ENCODE measurements around the gene CACNA2D1.
"Not testable (repeated sequence)": the region's sequence is repeated elsewhere in the genome, so short reads cannot be mapped to it uniquely, and the experiment has no call there.

Gene CACNA2D1

GRCh38 chr7:82036146-82036886 lies 407.3 kb downstream of the CACNA2D1 start:
- DNase-seq, result no peak

GRCh38 chr7:82035456-82035855 lies 408.1 kb downstream of the CACNA2D1 start:
- DNase-seq, result no peak

- DNase-seq, result no peak
Observed at GRCh38 chr7:82032901-82033300, 410.7 kb downstream of the CACNA2D1 start.

- no peak for DNase-seq
Observed at GRCh38 chr7:82029236-82029913, 414.2 kb downstream of the CACNA2D1 start.

- no peak for DNase-seq
Observed at GRCh38 chr7:82028097-82028496, 415.5 kb downstream of the CACNA2D1 start.

GRCh38 chr7:82021713-82022112 lies 421.9 kb downstream of the CACNA2D1 start:
- DNase-seq, result no peak

DNA sequence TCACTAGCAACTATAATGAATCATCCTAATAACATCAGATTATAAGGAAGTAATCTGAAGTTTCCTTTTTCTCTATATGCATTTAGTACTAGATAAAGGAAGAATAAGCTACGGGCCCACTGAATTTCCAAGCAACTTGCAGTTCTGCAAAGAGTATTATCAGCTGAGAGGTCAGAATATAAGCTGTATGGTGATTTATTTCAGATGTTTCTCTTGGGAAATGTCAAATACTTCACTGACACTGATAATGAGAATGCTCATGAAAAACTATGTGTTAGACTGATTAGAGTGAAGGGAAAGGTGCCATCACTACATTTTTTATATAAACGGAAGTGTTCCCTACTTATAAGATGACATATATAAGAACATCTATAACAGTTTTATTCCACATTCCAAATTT lies 422.5 kb downstream of the CACNA2D1 start:
- no peak for DNase-seq

DNA sequence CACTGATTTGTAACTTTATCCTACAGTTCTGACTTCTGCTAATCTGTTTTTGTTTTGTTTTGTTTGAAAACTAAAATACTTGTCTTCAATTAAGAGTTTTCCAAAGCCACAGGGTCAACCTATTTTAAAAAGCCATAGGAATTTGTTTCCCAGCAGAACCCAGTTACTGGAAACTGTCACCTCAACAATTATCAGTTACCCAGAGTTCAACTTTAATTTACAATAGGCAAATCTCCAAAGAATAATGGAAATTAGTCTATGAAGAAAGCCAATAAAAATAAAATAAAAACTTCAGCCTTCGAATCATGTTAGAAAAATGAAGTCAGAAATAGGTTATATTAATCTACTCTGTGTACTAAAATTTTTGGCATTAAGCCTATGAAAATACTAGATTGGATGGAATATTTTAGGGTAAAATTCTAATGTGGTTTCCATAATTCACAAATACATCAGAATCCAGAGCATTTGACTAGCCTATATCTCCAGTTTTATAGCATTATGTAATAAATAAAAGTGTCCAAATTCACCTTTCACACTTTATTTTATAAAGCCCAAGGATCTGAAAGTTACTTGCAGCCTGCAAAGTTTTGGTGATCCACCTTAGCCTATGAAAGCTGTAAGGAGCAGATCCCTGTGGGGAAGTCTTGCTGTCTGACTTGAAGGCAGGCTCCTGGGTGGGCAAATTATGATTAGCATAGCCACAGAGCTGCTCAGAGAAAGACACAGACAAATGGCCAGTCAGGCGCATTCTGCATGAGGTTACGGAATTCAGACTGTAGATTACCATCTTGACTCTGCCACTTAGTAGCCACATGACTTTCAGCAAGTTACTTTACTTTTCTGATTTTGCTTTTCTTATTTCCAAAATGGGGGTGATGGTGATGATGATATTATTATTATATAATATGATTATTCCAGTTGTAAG lies 423.8 kb downstream of the CACNA2D1 start:
- DNase-seq, result no peak

- DNase-seq, result no peak
Observed at GRCh38 chr7:82018226-82018625, 425.4 kb downstream of the CACNA2D1 start.

- DNase-seq, result no peak
Observed at GRCh38 chr7:82017334-82017943, 426.1 kb downstream of the CACNA2D1 start.

- DNase-seq, result no peak
Observed at GRCh38 chr7:82015751-82016150, 427.8 kb downstream of the CACNA2D1 start.

GRCh38 chr7:82014574-82014973 lies 429.0 kb downstream of the CACNA2D1 start:
- DNase-seq, result not testable (repeated sequence)

- DNase-seq, result no peak
Observed at GRCh38 chr7:82012453-82012852, 431.1 kb downstream of the CACNA2D1 start.

- no peak for DNase-seq
Observed at GRCh38 chr7:82010416-82010815, 433.2 kb downstream of the CACNA2D1 start.

- DNase-seq, result no peak
Observed at GRCh38 chr7:82007315-82007714, 436.3 kb downstream of the CACNA2D1 start.

- no peak for DNase-seq
Observed at GRCh38 chr7:82005056-82005455, 438.5 kb downstream of the CACNA2D1 start.

DNA sequence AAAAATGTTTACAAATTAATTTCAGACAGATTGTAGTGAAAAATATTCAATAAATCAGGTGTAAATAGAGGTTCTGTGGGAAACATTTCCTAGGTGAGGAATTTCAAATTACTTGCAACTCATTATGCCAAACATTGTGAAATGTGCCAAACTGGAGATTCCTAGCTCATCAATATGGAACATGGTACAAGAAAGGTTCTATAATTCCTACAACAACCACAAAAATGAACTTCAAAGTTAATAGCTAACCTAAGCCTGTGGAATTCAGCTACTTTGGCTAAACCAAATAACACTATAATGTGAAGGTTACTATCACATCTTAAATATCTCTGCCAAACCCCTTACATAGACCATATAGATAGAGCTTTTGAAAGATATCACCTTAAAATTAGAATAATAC lies 450.4 kb downstream of the CACNA2D1 start:
- DNase-seq, result no peak

DNA sequence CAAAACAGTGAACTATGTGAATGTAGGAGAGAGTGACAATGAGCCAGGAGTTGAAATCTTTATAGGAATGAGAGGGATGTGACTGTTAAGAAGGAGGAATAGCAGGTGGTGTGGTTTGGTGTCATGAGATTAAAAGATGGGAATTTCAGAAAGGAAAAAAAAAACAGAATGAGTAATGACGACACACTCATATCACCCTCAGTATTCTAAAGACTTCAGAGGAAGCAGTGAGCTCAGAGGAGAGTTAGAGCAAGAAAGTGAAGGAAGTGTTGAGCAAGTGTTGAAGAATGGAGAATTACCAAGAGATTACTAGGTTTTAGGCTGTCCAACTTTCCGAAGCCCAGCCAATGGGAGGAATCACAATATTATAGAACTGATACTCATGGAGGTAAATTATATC lies 453.2 kb downstream of the CACNA2D1 start:
- DNase-seq, result no peak

DNA sequence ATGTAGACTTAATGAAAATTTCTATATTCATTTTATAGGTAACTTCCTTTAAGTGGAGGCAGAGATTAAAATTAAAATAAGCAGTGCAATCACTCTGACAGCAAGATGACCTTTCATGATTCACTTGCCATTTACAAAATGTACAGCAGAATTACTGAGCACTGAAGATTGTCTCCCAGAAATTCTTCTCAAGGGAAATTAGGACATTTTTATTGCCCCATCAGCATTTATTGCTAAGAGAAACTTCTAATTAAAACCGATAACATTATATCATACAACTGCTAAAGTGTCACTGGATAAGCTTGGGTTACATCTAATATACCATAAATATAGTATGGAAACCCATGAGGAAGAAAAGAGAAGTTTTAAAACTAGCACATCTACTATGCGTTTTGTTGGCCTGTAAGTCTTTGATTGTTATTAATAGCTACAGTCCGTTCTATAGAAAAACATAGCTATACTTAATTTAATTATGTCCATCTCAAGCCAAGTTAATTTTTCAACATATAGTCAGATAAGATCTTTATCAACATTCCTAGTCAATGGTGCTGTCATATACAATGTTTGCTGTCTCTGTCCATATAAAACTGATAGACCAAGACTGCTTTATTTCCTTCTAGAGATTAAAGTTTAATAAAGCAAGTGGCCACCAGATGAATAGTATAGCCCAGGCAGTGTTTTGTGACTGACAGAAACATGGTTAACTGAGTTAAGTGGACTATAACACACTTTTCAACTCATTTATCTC lies 456.7 kb downstream of the CACNA2D1 start:
- no peak for DNase-seq

GRCh38 chr7:81983406-81983805 lies 460.2 kb downstream of the CACNA2D1 start:
- DNase-seq, result no peak

DNA sequence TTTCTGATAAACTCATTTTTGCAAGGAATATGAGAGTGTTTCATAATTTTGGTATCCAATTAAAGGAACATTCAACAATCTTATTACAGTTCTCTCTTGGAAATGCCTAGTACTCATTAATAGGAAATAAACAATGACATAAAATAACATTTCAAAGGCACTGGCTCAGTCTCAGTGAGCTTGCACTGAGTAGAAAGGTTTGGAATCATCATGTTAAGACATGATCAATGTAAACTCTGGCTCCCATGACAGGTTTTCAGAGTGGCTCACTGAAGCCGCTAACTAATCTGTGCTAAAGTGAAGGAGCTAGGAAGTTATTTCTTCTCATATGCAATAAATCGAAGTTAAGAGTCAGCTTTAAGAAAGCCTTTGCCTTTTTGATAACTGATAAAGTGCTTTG lies 470.5 kb downstream of the CACNA2D1 start:
- no peak for DNase-seq

DNA sequence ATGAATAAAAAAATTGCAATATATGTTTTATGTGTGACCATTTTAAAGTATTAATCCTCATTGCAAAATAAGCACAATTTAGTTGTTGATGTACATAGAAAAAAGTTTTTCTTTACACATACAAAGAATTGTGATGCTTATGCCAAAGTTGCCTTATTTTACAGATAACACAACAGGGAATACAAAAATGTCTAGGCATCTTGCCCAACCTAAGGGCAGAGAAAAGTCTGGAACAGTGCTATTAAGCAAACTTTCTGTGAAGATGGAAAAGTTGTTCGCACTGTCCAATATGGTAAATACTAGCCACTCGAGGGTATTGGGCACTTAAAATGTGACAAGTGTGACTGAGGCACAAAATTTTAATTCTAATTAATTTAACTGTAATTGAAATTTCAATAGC lies 483.6 kb downstream of the CACNA2D1 start:
- no peak for DNase-seq
